ENCODE results near the gene FAM117A. TPM values are rescaled to one million over a fixed set of nuclear protein-coding genes. Genes with fewer than 3 reads are reported as not detected.
A peak's percentile ranks its signal among the peaks of the same experiment; 100 is the strongest.

Gene FAM117A
- polyA plus RNA-seq, 2 of the 4 experiments (the other 2 are of a cell fraction): 1.8 TPM

GRCh38 chr17:49688848-49689247 lies 75.1 kb downstream of the FAM117A start:
- ATAC-seq (no peak), FAIRE-seq (no peak), DNase-seq (ENCODE audit: low read depth in 1 of 2, low spot score in 1 of 2) (no peak)
- ChIA-PET CTCF (interaction anchor here (0.7 to 49.7 kb wide), 6 partner anchors 11 to 192 kb away, joined by 3 to 2008 read pairs (median 4); partner anchors contain the start of gene NXPH3), POLR2A (interaction anchor here (0.5 kb wide), 1 partner anchor 118 kb away, joined by 3 read pairs; no protein-coding TSS in a partner anchor)
- Histone ChIP-seq H3K4me1 (0 out of 3 replicates have a peak, but pooled peaks cover 4% of the 10 kb centered on the region), H3K9me3 (no peaks in the 10 kb centered on the region), H3K4me3 (no peak overlapping the region), H3K27ac (no peak overlapping the region), H3K4me2 (no peak overlapping the region)
- WGBS (ENCODE audit: missing lambda C conversion rate): 90% methylated on average over 4 of the region's 4 CpGs
- TF ChIP-seq ESRRA (IDR thresholded peaks at IDR 0.05; ENCODE audit: borderline replicate concordance, low read length): no peak
- TF ChIP-seq BHLHE40 (IDR thresholded peaks at IDR 0.05; ENCODE audit: low read depth, low read length): no peak
- no peak for TF ChIP-seq GATA3 (IDR thresholded peaks at IDR 0.05; ENCODE audit: borderline replicate concordance)
- TF ChIP-seq MAZ (IDR thresholded peaks at IDR 0.05; ENCODE audit: borderline replicate concordance, low read depth, low read length): no peak
- no peak for TF ChIP-seq FOSL2 (IDR thresholded peaks at IDR 0.05)
- no peak for TF ChIP-seq FOSL2 (CRISPR knock-in tag; IDR thresholded peaks at IDR 0.05)

DNA sequence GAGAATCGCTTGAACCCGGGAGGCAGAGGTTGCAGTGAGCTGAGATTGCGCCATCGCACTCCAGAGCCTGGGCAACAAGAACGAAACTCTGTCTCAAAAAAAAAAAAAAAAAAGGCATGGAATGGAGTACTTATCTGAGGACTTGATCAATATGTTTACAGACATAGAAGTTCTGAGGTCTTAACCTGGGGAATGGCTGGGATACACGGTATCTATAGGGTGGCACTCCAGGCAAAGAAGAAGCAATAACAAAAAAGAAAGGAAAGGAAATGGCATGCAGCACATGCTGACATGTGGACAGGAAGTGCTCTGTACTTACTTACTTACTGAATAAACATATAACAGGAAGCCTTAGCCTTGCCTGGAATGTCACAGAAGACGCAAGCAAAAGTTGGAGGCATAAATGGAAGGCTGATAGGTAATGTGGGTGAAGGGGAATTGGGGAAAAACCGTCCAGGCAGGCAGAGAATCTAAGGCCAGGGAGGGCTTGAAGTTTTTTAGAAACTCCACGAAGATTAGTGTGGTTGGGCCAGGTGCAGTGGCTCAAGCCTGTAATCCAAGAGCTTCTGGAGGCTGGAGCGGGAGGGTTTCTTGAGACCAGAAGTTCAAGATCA lies 75.9 kb downstream of the FAM117A start:
- 0 out of 3 replicates have a peak, but pooled peaks cover 4% of the 10 kb centered on the region for H3K4me1 ChIP-seq
- TF ChIP-seq HOXB5 (CRISPR knock-in tag; IDR thresholded peaks at IDR 0.05): no peak
- TF ChIP-seq ZNF302 (CRISPR knock-in tag; IDR thresholded peaks at IDR 0.05): 0 out of 2 replicates have a peak, but pooled peaks have one; percentile 23
- no peak for TF ChIP-seq CBX2 (IDR thresholded peaks at IDR 0.05; ENCODE audit: borderline replicate concordance, low read depth)
- TF ChIP-seq EHF (CRISPR knock-in tag; IDR thresholded peaks at IDR 0.05): no peak
- TF ChIP-seq CEBPB (IDR thresholded peaks at IDR 0.05): peak; percentile 4 to 35; a peak in 2 of 4 replicates
- TF ChIP-seq CBX8 (IDR thresholded peaks at IDR 0.05): no peak
- TF ChIP-seq MAFK (IDR thresholded peaks at IDR 0.05; ENCODE audit: partially characterized antibody): no peak
- no peak for TF ChIP-seq PBX3 (IDR thresholded peaks at IDR 0.05)
- TF ChIP-seq, protein P1, sequence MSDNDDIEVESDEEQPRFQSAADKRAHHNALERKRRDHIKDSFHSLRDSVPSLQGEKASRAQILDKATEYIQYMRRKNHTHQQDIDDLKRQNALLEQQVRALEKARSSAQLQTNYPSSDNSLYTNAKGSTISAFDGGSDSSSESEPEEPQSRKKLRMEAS (IDR thresholded peaks at IDR 0.05): peak; percentile 52; the same call in 1 of the 2 replicates
- no peak for TF ChIP-seq SREBF2 (IDR thresholded peaks at IDR 0.05)
- peak overlapping the region in 1 of 2 experiments; percentile 9; a peak in 1 of 6 replicates for H3K27ac ChIP-seq
- H3K4me3 ChIP-seq: no peak overlapping the region
- WGBS (ENCODE audit: missing lambda C conversion rate): 76% methylated on average over 10 of the region's 10 CpGs
- DNase-seq (ENCODE audit: low read depth in 1 of 2, low spot score in 1 of 2) (no peak), ATAC-seq (0 out of 6 replicates have a peak, but pooled peaks of 1 of the 2 experiments have one; percentile 15), FAIRE-seq (no peak)
- no peaks in the 10 kb centered on the region for H3K9me3 ChIP-seq
- ChIA-PET POLR2A (no interaction called here), CTCF (interaction anchor here (0.6 to 49.7 kb wide), 9 partner anchors 11 to 191 kb away, joined by 3 to 2008 read pairs (median 4); partner anchors contain the start of genes NXPH3 and SLC35B1)
- no peak overlapping the region for H3K4me2 ChIP-seq

DNA sequence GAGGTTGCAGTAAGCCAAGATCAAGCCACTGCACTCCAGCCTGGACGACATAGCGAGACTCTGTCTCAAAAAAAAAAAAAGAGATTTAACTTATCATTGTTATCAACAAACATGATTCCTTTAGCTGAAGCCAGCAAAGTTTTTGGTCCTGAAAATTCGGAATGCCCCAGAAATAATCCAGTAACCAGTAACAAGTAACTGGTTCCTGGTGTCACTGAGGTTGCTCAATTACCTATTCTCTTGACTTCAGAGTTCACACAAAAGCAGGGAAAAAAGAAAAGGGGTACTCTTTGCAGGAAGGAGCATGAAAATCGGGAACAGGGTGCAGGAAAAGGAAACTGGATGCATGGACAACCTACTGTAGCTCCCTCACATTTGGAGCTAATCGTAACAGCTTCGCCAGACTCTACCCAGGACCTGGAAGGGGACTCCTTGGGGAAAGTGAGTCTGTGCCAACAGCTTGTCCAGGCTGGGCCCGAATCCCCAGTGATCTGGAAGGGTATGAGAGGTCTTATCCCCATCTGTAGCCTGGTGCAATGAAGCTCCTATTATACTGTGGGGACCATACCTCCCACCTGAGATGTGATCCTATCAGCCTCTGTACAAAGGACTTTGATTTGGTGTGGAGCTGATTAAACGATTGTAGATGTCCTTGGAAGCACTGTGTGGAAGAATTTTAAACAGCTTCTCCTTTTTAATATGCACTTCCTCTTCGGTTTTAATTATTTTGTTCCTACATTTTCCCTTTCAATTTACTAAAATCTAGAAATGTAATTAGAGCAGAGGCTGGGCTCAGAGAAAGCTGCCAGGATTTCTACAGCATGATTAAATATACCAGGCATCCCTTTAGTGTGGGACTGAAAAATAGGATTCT lies 82.6 kb downstream of the FAM117A start:
- CTCF ChIA-PET: interaction anchor here (0.5 to 49.7 kb wide), 8 partner anchors 18 to 315 kb away, joined by 3 to 2008 read pairs (median 3); partner anchors contain the start of gene NXPH3

GRCh38 chr17:49680314-49680713 lies 83.6 kb downstream of the FAM117A start:
- TF ChIP-seq POLR2A (IDR thresholded peaks at IDR 0.05; ENCODE audit: low read length) (no peak), HEYL (CRISPR knock-in tag; IDR thresholded peaks at IDR 0.05) (no peak), PBX3 (IDR thresholded peaks at IDR 0.05) (no peak)
- H3K4me2 ChIP-seq: no peak overlapping the region
- ChIA-PET POLR2A (no interaction called here), CTCF (interaction anchor here (2.0 to 49.7 kb wide), 3 partner anchors 19 to 317 kb away, joined by 4 to 2008 read pairs (median 181); partner anchors contain the start of gene NXPH3)
- peaks cover 15% of the 10 kb centered on the region for H3K4me1 ChIP-seq
- FAIRE-seq (no peak), DNase-seq (ENCODE audit: low read depth in 1 of 2, low spot score in 1 of 2) (no peak), ATAC-seq (no peak)
- H3K9me3 ChIP-seq: no peaks in the 10 kb centered on the region
- H3K4me3 ChIP-seq: no peak overlapping the region
- no peak overlapping the region for H3K27ac ChIP-seq
- whole genome bisulfite sequencing (ENCODE audit: missing lambda C conversion rate): 87% methylated on average over 6 of the region's 6 CpGs

More for the DNA sequence above, 82.6 kb downstream of the FAM117A start:
- H3K27ac ChIP-seq: no peak overlapping the region
- POLR2A ChIA-PET: no interaction called here
- ATAC-seq: no peak
- H3K4me1 ChIP-seq: peaks cover 5% of the 10 kb centered on the region
- TF ChIP-seq CEBPB (IDR thresholded peaks at IDR 0.05) (no peak), PHF8 (IDR thresholded peaks at IDR 0.05; ENCODE audit: borderline replicate concordance, low read depth) (no peak), BHLHE40 (IDR thresholded peaks at IDR 0.05; ENCODE audit: low read depth, low read length) (no peak)
- no peak overlapping the region for H3K4me2 ChIP-seq
- DNase-seq (ENCODE audit: low read depth in 1 of 2, low spot score in 1 of 2): no peak
- H3K4me3 ChIP-seq: no peak overlapping the region
- FAIRE-seq: no peak
- 46% methylated on average over 9 of the region's 9 CpGs for WGBS (ENCODE audit: missing lambda C conversion rate)
- no peaks in the 10 kb centered on the region for H3K9me3 ChIP-seq
